PC-9 (cell line): ENCODE data around the gene ITGA8. TPM values are rescaled to one million over a fixed set of nuclear protein-coding genes. Genes with fewer than 3 reads are reported as not detected.

ENCODE experiments used
- BruUV-seq: library from RNA; stranded (reverse); fragments of 400-500 nt; replicated peaks from 2 replicates; lab custom pipeline; 2021; lab: Mats Ljungman, UMichigan
- CTCF ChIA-PET: fragments of 300-600 bp; sonication (Branson Sonifier 250); formaldehyde crosslinking; loops from one replicate; lab custom pipeline; 2022; ENCODE audit warnings: antibody characterized with exemption; lab: Charles Lee
- POLR2A ChIA-PET: fragments of 300-600 bp; sonication (Branson Sonifier 250); formaldehyde crosslinking; loops from one replicate; lab custom pipeline; 2022; ENCODE audit warnings: antibody characterized with exemption; ENCODE audit not compliant: unreplicated experiment; lab: Charles Lee
- DNase-seq, 2 experiments: peaks; one replicate each; pipeline versions ENCODE4 v3.0.0 to v3.0.0-alpha.2; 2015 to 2022; ENCODE audit warnings: mixed read lengths in 1 of 2
- H2AFZ ChIP-seq: fragments of 200-600 bp; sonication (generic); 2 replicates; pipeline ENCODE4 v1.8.1; 2017; ENCODE audit warnings: antibody characterized with exemption
- H3F3A ChIP-seq: fragments of 200-600 bp; sonication (generic); 2 replicates; pipeline ENCODE4 v1.8.1; 2017; ENCODE audit warnings: antibody characterized with exemption, mild to moderate bottlenecking, low read depth; ENCODE audit not compliant: insufficient read depth
- H3K27ac ChIP-seq: fragments of 200-600 bp; sonication (generic); 2 replicates; pipeline ENCODE4 v1.6.1; 2016; ENCODE audit warnings: mixed run types
- H3K27me3 ChIP-seq: fragments of 200-600 bp; sonication (generic); 2 replicates; pipeline ENCODE4 v1.6.1; 2016; ENCODE audit warnings: low read depth, mixed run types; ENCODE audit not compliant: insufficient read depth
- H3K36me3 ChIP-seq: fragments of 200-600 bp; sonication (generic); 2 replicates; pipeline ENCODE4 v1.6.1; 2016; ENCODE audit warnings: low read depth, mixed run types
- H3K4me1 ChIP-seq: fragments of 200-600 bp; sonication (generic); replicated peaks from 2 replicates; pipeline ENCODE4 v1.6.1; 2016; ENCODE audit warnings: mixed run types; ENCODE audit not compliant: insufficient read depth
- H3K4me2 ChIP-seq: fragments of 200-600 bp; sonication (generic); 2 replicates; pipeline ENCODE4 v1.6.1; 2017; ENCODE audit warnings: mixed run types
- H3K4me3 ChIP-seq: fragments of 200-600 bp; sonication (generic); 2 replicates; pipeline ENCODE4 v1.6.1; 2016; ENCODE audit warnings: mixed run types
- H3K79me2 ChIP-seq: fragments of 200-600 bp; sonication (generic); 2 replicates; pipeline ENCODE4 v1.6.1; 2017; ENCODE audit warnings: low read depth, mixed run types
- H3K9me2 ChIP-seq: fragments of 200-600 bp; sonication (generic); 2 replicates; pipeline ENCODE4 v1.8.1; 2017; ENCODE audit warnings: mild to moderate bottlenecking; ENCODE audit not compliant: insufficient read depth
- H3K9me3 ChIP-seq: fragments of 200-600 bp; sonication (generic); 2 replicates; pipeline ENCODE4 v1.8.1; 2016; ENCODE audit warnings: low read depth; ENCODE audit not compliant: insufficient read depth
- H4K20me1 ChIP-seq: fragments of 200-600 bp; sonication (generic); 2 replicates; pipeline ENCODE4 v1.8.1; 2017; ENCODE audit not compliant: insufficient read depth
- CTCF ChIP-seq: fragments of 200-600 bp; sonication (generic); conservative IDR thresholded peaks from 2 replicates; pipeline ENCODE4 v1.6.1; 2017; ENCODE audit warnings: mixed run types, antibody characterized with exemption, mild to moderate bottlenecking, moderate library complexity
- EZH2 ChIP-seq: fragments of 200-600 bp; sonication (generic); IDR thresholded peaks from 2 replicates; pipeline ENCODE4 v1.8.0; 2017; ENCODE audit warnings: antibody characterized with exemption, low read depth
- intact Hi-C: fragments of 100-400 bp; cut with micrococcal nuclease; formaldehyde crosslinking; loops from one replicate; pipeline ENCODE4 v1.10.0; 2022; ENCODE audit not compliant: unreplicated experiment
- total RNA-seq: library from RNA; stranded (reverse); gene quantifications from 2 replicates; pipeline ENCODE4 v1.2.3, GENCODE V29; 2021

The ITGA8 gene
- total RNA-seq, 1 experiment from 2014 or later, result not detected

- no peak overlapping the region for H3K4me3 ChIP-seq
- H3K4me1 ChIP-seq, result no peaks in the 10 kb centered on the region
- no peaks in the 10 kb centered on the region for H3F3A ChIP-seq
- H3K27ac ChIP-seq, result no peak overlapping the region
- no peak overlapping the region for H2AFZ ChIP-seq
- H3K9me3 ChIP-seq, result no peaks in the 10 kb centered on the region
- H3K4me2 ChIP-seq, result no peak overlapping the region
- no TSS peak for BruUV-seq
- DNase-seq, result no peak
- CTCF ChIA-PET, result no interaction called here
- peaks cover 7% of the 10 kb centered on the region for H3K27me3 ChIP-seq
- H4K20me1 ChIP-seq, result no peaks in the 10 kb centered on the region
- no peaks in the 10 kb centered on the region for H3K9me2 ChIP-seq
- TF ChIP-seq CTCF (no peak), EZH2 (no peak)
- H3K36me3 ChIP-seq, result no peaks in the 10 kb centered on the region
- intact Hi-C loops, result no loop called here
- POLR2A ChIA-PET, result no interaction called here
- H3K79me2 ChIP-seq, result no peaks in the 10 kb centered on the region
Observed at GRCh38 chr10:15747632-15748031, 27.9 kb upstream of the ITGA8 start.

- no peaks in the 10 kb centered on the region for H3K4me1 ChIP-seq
- no peaks in the 10 kb centered on the region for H3K9me3 ChIP-seq
- H4K20me1 ChIP-seq, result no peaks in the 10 kb centered on the region
- H3K79me2 ChIP-seq, result no peaks in the 10 kb centered on the region
- H3K36me3 ChIP-seq, result no peaks in the 10 kb centered on the region
- CTCF ChIA-PET, result no interaction called here
- TF ChIP-seq EZH2, result no peak
- TF ChIP-seq CTCF, result no peak
- H3K4me2 ChIP-seq, result no peak overlapping the region
- H3F3A ChIP-seq, result no peaks in the 10 kb centered on the region
- no TSS peak for BruUV-seq
- H3K27me3 ChIP-seq, result peaks cover 7% of the 10 kb centered on the region
- H2AFZ ChIP-seq, result no peak overlapping the region
- intact Hi-C loops, result no loop called here
- no peak overlapping the region for H3K27ac ChIP-seq
- H3K9me2 ChIP-seq, result no peaks in the 10 kb centered on the region
- no peak overlapping the region for H3K4me3 ChIP-seq
- DNase-seq, result no peak
- POLR2A ChIA-PET, result no interaction called here
Observed at GRCh38 chr10:15745751-15746150, 26.0 kb upstream of the ITGA8 start.

- no peaks in the 10 kb centered on the region for H4K20me1 ChIP-seq
- H3K27ac ChIP-seq, result no peak overlapping the region
- H3K27me3 ChIP-seq, result peaks cover 5% of the 10 kb centered on the region
- TF ChIP-seq CTCF (peak; percentile 58), EZH2 (no peak)
- H3K9me3 ChIP-seq, result no peaks in the 10 kb centered on the region
- DNase-seq, result peak in 1 of 2 experiments; percentile 7
- H3K4me2 ChIP-seq, result no peak overlapping the region
- ChIA-PET CTCF (no interaction called here), POLR2A (no interaction called here)
- H3K4me3 ChIP-seq, result no peak overlapping the region
- no peaks in the 10 kb centered on the region for H3K79me2 ChIP-seq
- intact Hi-C loops, result no loop called here
- H3K9me2 ChIP-seq, result no peaks in the 10 kb centered on the region
- no peaks in the 10 kb centered on the region for H3K4me1 ChIP-seq
- H3K36me3 ChIP-seq, result no peaks in the 10 kb centered on the region
- H2AFZ ChIP-seq, result no peak overlapping the region
- BruUV-seq, result no TSS peak
- H3F3A ChIP-seq, result no peaks in the 10 kb centered on the region
Observed at GRCh38 chr10:15744217-15744865, 24.6 kb upstream of the ITGA8 start.
